Activated CD4-positive, CD25-positive, alpha-beta regulatory T cell (primary cell): ENCODE data around the gene YWHAH.
"Not testable (repeated sequence)": the region's sequence is repeated elsewhere in the genome, so short reads cannot be mapped to it uniquely, and the experiment has no call there.

Experiments
- DNase-seq, 4 experiments: peaks; one replicate each; lab custom pipeline; 2025; lab: John Stamatoyannopoulos, UW

Gene YWHAH

GRCh38 chr22:31981976-31982375, 37.6 kb downstream of the YWHAH start:
- not testable (repeated sequence) for DNase-seq

DNA sequence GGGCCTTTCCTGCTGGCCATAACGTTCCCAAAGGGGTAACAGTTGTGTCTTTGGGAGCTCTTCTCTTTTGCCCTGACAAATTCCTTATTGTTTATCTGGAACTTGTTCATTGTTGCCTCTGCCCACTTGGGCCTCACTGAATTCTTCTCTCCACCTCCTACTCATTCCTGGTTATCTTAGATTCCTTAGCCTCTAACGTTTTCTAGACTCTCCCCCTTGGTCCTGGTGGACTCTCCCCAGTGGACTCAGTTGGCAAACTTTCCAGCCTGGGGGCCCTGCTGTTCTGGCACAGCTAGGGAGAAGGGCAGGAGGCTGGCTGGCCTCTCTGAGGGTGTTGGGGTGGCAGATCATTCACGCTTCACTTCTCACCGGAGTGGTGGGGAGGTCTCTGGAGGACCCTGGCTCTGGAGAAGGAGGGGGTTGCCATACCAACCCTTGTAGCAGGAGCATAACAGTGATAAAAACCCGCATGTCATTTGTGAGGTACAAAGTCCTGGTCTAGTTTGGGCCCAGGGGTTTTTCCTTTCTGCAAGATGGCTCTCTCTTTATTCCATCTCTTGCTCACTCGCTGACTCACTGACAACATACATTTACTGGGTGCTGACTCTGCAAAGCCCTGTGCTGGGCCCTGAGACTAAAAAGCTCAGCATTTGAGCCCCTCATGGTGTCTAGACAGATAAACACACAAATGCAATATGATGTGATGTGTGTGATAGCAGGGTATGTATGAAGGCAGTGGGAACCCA, 39.7 kb downstream of the YWHAH start:
- no peak for DNase-seq

DNA sequence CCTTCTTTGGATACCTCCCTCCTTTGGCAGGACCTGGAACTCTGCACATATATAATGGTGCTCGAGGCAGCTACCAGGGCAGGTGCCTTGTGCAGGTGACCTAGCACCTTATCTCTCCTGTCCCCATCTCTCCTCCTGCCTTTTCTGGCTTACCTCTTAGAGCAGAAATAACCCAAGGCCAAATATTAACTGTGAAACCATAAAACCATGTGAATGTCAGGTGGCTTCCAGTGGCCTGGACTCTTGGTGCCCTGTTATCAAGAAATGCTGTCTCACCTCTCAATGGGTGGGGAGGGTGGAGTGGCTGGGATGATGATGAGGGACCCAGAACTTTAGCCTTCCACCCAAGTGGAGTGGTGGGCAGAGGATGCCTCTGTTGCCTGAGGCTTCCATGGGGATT, 42.9 kb downstream of the YWHAH start:
- DNase-seq: no peak

GRCh38 chr22:31991102-31991839, 46.9 kb downstream of the YWHAH start:
- DNase-seq: no peak

DNA sequence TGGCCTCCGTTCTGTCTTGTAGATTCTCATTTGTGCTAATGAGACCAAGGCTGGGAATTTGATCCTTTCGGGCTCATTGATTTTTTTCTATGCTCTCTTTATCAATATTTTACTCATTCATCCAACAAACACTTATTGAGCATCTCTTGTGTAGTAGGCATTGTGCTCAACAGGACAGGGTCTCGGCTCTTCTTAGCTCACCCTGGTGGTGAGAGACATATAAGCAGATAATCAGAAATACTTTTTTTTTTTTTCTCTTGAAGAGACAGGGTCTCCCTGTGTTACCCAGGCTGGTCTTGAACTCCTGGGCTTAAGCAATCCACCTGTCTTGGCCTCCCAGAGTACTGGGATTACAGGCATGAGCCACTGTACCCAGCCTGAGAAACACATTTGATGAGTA, 50.7 kb downstream of the YWHAH start:
- DNase-seq: no peak

DNA sequence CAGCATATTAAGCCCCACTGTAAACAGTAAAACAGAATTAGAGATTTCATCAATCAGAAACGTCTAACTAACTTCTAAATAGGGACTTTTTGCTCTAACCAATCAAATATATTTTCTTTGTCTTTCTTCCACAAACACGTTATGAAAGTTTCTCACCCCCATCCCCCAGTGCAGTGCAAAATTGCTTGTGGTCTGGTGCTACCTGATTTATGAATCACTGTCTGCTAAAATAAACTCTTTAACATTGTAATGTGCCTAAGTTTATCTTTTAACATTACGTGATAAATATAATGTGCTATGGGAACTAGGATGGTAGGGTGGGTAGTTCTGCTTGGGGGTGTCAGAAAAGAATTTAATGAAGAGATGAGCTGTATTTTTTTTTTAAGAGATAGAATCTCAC, 51.5 kb downstream of the YWHAH start:
- no peak for DNase-seq

- DNase-seq: no peak
Observed at GRCh38 chr22:31998784-31999385, 54.5 kb downstream of the YWHAH start.

- no peak for DNase-seq
Observed at GRCh38 chr22:32000181-32000580, 55.8 kb downstream of the YWHAH start.

GRCh38 chr22:32005453-32005852, 61.1 kb downstream of the YWHAH start:
- DNase-seq: no peak
